HL-60/S4 treated with retinoic acid at 250 ng/mL for 4 days and 3 days (cell line): ENCODE measurements around the gene TBCCD1.

ENCODE experiments used
- in situ Hi-C: fragments of 300-500 bp; cut with MboI; formaldehyde crosslinking; loops from 2 replicates; pipeline ENCODE4 v1.7.0; 2022; ENCODE audit warnings: low sequenced_read_pairs

TBCCD1 gene

GRCh38 chr3:186567072-186567921 is at the start of gene TBCCD1:
Gene TBCCD1 (minus strand): TSS chr3:186567339. CDS start chr3:186564329, 3,010 bp downstream.
- in situ Hi-C loops = no loop called here

- in situ Hi-C loops = loop anchor here (25.0 kb wide), 2 partner anchors 196 to 546 kb away; partner anchors contain the start of gene RFC4
Observed at GRCh38 chr3:186616299-186616617, 49.1 kb upstream of the TBCCD1 start.

GRCh38 chr3:186614597-186615483 is 47.7 kb upstream of the TBCCD1 start:
- in situ Hi-C loops = loop anchor here (25.0 kb wide), 2 partner anchors 197 to 547 kb away; partner anchors contain the start of gene RFC4

- in situ Hi-C loops = loop anchor here (25.0 kb wide), 2 partner anchors 198 to 548 kb away; partner anchors contain the start of gene RFC4
Observed at GRCh38 chr3:186614266-186614596, 47.1 kb upstream of the TBCCD1 start.

GRCh38 chr3:186613637-186614265 is 46.6 kb upstream of the TBCCD1 start:
- in situ Hi-C loops = loop anchor here (25.0 kb wide), 2 partner anchors 199 to 549 kb away; partner anchors contain the start of gene RFC4

- in situ Hi-C loops = loop anchor here (25.0 kb wide), 2 partner anchors 199 to 549 kb away; partner anchors contain the start of gene RFC4
Observed at GRCh38 chr3:186612721-186613636, 45.8 kb upstream of the TBCCD1 start, which contains the start of gene AHSG. Gene AHSG (plus strand): TSS chr3:186613060. CDS start chr3:186613142, 82 bp downstream.

- in situ Hi-C loops = loop anchor here (25.0 kb wide), 2 partner anchors 200 to 550 kb away; partner anchors contain the start of gene RFC4
Observed at GRCh38 chr3:186612065-186612464, 44.9 kb upstream of the TBCCD1 start.

- in situ Hi-C loops = loop anchor here (25.0 kb wide), 2 partner anchors 203 to 553 kb away; partner anchors contain the start of gene RFC4
Observed at GRCh38 chr3:186609247-186609868, 42.2 kb upstream of the TBCCD1 start.

GRCh38 chr3:186608624-186609215 is 41.6 kb upstream of the TBCCD1 start:
- in situ Hi-C loops = loop anchor here (25.0 kb wide), 2 partner anchors 204 to 554 kb away; partner anchors contain the start of gene RFC4

- in situ Hi-C loops = loop anchor here (25.0 kb wide), 2 partner anchors 206 to 556 kb away; partner anchors contain the start of gene RFC4
Observed at GRCh38 chr3:186605561-186606545, 38.7 kb upstream of the TBCCD1 start.

- in situ Hi-C loops = loop anchor here (25.0 kb wide), 2 partner anchors 207 to 557 kb away; partner anchors contain the start of gene RFC4
Observed at GRCh38 chr3:186605078-186605477, 37.9 kb upstream of the TBCCD1 start.

- in situ Hi-C loops = loop anchor here (25.0 kb wide), 2 partner anchors 209 to 559 kb away; partner anchors contain the start of gene RFC4
Observed at GRCh38 chr3:186603159-186603558, 36.0 kb upstream of the TBCCD1 start.

- in situ Hi-C loops = loop anchor here (25.0 kb wide), 2 partner anchors 211 to 561 kb away; partner anchors contain the start of gene RFC4
Observed at GRCh38 chr3:186600896-186601295, 33.8 kb upstream of the TBCCD1 start.

GRCh38 chr3:186599785-186600166 is 32.6 kb upstream of the TBCCD1 start:
- in situ Hi-C loops = loop anchor here (25.0 kb wide), 2 partner anchors 213 to 563 kb away; partner anchors contain the start of gene RFC4

- in situ Hi-C loops = no loop called here
Observed at GRCh38 chr3:186599142-186599784, 32.1 kb upstream of the TBCCD1 start.

GRCh38 chr3:186598794-186599141 is 31.6 kb upstream of the TBCCD1 start:
- in situ Hi-C loops = no loop called here
